Measurements from ENCODE around the gene SLC31A2.

GRCh38 chr9:113143432-113144227, 7.2 kb upstream of the SLC31A2 start:
- TF ChIP-seq CTCF (IDR thresholded peaks at IDR 0.05; ENCODE audit: low read depth, low read length, poor library complexity, severe bottlenecking) (no peak), EZH2phosphoT487 (IDR thresholded peaks at IDR 0.05; ENCODE audit: borderline replicate concordance, low read length) (no peak)
